Sigmoid colon (tissue), 7 donors: Measurements from ENCODE around the gene BRPF3. TPM values are rescaled to one million over a fixed set of nuclear protein-coding genes. Genes with fewer than 3 reads are reported as not detected.

ENCODE experiments used
- DNase-seq: peaks from one replicate; pipeline ENCODE4 v3.0.0-alpha.2; 2019
- H3K27ac ChIP-seq, 4 donors: fragments of 200-600 bp; sonication (generic); one replicate each; pipeline ENCODE4 v1.5.1; 2016 to 2019; ENCODE audit warnings: mild to moderate bottlenecking in 1 of 4
- H3K27me3 ChIP-seq, 3 donors: fragments of 200-600 bp; sonication (generic); one replicate each; pipeline ENCODE4 v1.5.1; 2019; ENCODE audit warnings: mild to moderate bottlenecking in 1 of 3
- H3K36me3 ChIP-seq, 4 donors: fragments of 200-600 bp; sonication (generic); one replicate each; pipeline ENCODE4 v1.5.1; 2016 to 2019
- H3K4me1 ChIP-seq, 4 donors: fragments of 200-600 bp; sonication (generic); one replicate each; pipeline ENCODE4 v1.5.1; 2017 to 2019
- H3K4me3 ChIP-seq, 4 donors: fragments of 200-600 bp; sonication (generic); one replicate each; pipeline ENCODE4 v1.5.1; 2017 to 2019; ENCODE audit warnings: mild to moderate bottlenecking in 2 of 4, moderate library complexity in 1 of 4
- H3K9me3 ChIP-seq, 4 donors: fragments of 200-600 bp in 3 of 4; sonication (generic) in 3 of 4; one replicate each; pipeline versions ENCODE4 v1.5.1 to v1.6.1; 2013 to 2019
- CTCF ChIP-seq, 4 experiments: fragments of 450-650 bp in 3 of 4; fragments of 200-600 bp in 1 of 4; IDR thresholded peaks; one replicate each; pipeline ENCODE4 v1.5.1; 2016 to 2019; ENCODE audit warnings: antibody characterized with exemption in 4 of 4, mild to moderate bottlenecking in 3 of 4, moderate library complexity in 2 of 4
- EP300 ChIP-seq, 4 donors: sonication (generic); formaldehyde crosslinking; IDR thresholded peaks; one replicate each; pipeline ENCODE4 v1.6.1; 2017; ENCODE audit warnings: antibody characterized with exemption in 4 of 4
- POLR2A ChIP-seq, 2 donors: fragments of 450-650 bp; IDR thresholded peaks; one replicate each; pipeline ENCODE4 v1.6.1; 2016; ENCODE audit warnings: antibody characterized with exemption in 2 of 2, mild to moderate bottlenecking in 2 of 2, moderate library complexity in 2 of 2
- POLR2AphosphoS5 ChIP-seq, 4 donors: sonication (generic); formaldehyde crosslinking; IDR thresholded peaks; one replicate each; pipeline ENCODE4 v1.6.1; 2017; ENCODE audit warnings: antibody characterized with exemption in 4 of 4
- WGBS, 2 donors: extraction: QIAGEN DNeasy Blood & Tissue Kit; methylation state at CpG; one replicate each; pipeline ENCODE4 v1.1.7; 2013; 5-methylcytosine and 5-hydroxymethylcytosine counted together
- intact Hi-C: fragments of 100-400 bp; cut with DNase I; formaldehyde crosslinking; loops from one replicate; pipeline ENCODE4 v1.15.1; 2023
- polyA plus RNA-seq, 3 donors: library from polyadenylated mRNA; stranded (reverse); fragments of 200-250 nt; gene quantifications; one replicate each; pipeline ENCODE4 v1.2.3, GENCODE V29; 2013
- total RNA-seq, 4 donors: library from RNA; depleted of rRNA; stranded (reverse); fragments of >200 nt; gene quantifications; one replicate each; pipeline ENCODE4 v1.1.0, GENCODE V29; 2016
- donor health status: healthy with polysubstance abuse.
- donor health status: Bipolar disorder and iron deficiency.
- donor health status: healthy.

Gene BRPF3
- total and polyA plus RNA-seq, 7 donors = 11.2 to 41.8 (median 26.9) TPM

GRCh38 chr6:36246506-36247268 is 50.1 kb downstream of the BRPF3 start:
- DNase-seq = no peak
- H3K27me3 ChIP-seq = no peaks in the 10 kb centered on the region
- TF ChIP-seq POLR2AphosphoS5 (IDR thresholded peaks at IDR 0.05) = no peak
- no peak for TF ChIP-seq EP300 (IDR thresholded peaks at IDR 0.05)
- TF ChIP-seq POLR2A (IDR thresholded peaks at IDR 0.05) = no peak
- TF ChIP-seq CTCF (IDR thresholded peaks at IDR 0.05) = no peak
- no peaks in the 10 kb centered on the region for H3K9me3 ChIP-seq
- H3K27ac ChIP-seq = no peak overlapping the region
- H3K36me3 ChIP-seq = no peaks in the 10 kb centered on the region
- no peak overlapping the region for H3K4me3 ChIP-seq
- H3K4me1 ChIP-seq = no peaks in the 10 kb centered on the region
- intact Hi-C loops = no loop called here
- 91 to 95% methylated on average over 22 of the region's 22 CpGs for WGBS, 2 donors

- H3K27ac ChIP-seq = no peak overlapping the region
- no peaks in the 10 kb centered on the region for H3K4me1 ChIP-seq
- H3K9me3 ChIP-seq = no peaks in the 10 kb centered on the region
- H3K27me3 ChIP-seq = no peaks in the 10 kb centered on the region
- TF ChIP-seq POLR2AphosphoS5 (IDR thresholded peaks at IDR 0.05) = no peak
- no peak for TF ChIP-seq POLR2A (IDR thresholded peaks at IDR 0.05)
- TF ChIP-seq CTCF (IDR thresholded peaks at IDR 0.05) = no peak
- no peak for TF ChIP-seq EP300 (IDR thresholded peaks at IDR 0.05)
- 33 to 77% methylated on average over 6 of the region's 6 CpGs for WGBS, 2 donors
- intact Hi-C loops = no loop called here
- no peak overlapping the region for H3K4me3 ChIP-seq
- no peaks in the 10 kb centered on the region for H3K36me3 ChIP-seq
- DNase-seq = no peak
Observed at GRCh38 chr6:36247693-36248092, 51.1 kb downstream of the BRPF3 start.

GRCh38 chr6:36248980-36249379 is 52.4 kb downstream of the BRPF3 start:
- WGBS, 2 donors = 77 to 87% methylated on average over 1 of the region's 1 CpG
- Histone ChIP-seq H3K27me3 (no peaks in the 10 kb centered on the region), H3K4me1 (no peaks in the 10 kb centered on the region), H3K36me3 (no peaks in the 10 kb centered on the region), H3K27ac (no peak overlapping the region), H3K4me3 (no peak overlapping the region), H3K9me3 (no peaks in the 10 kb centered on the region)
- intact Hi-C loops = no loop called here
- no peak for DNase-seq
- no peak for TF ChIP-seq CTCF (IDR thresholded peaks at IDR 0.05)
- TF ChIP-seq POLR2AphosphoS5 (IDR thresholded peaks at IDR 0.05) = no peak
- no peak for TF ChIP-seq POLR2A (IDR thresholded peaks at IDR 0.05)
- no peak for TF ChIP-seq EP300 (IDR thresholded peaks at IDR 0.05)

GRCh38 chr6:36249536-36249935 is 53.0 kb downstream of the BRPF3 start:
- Histone ChIP-seq H3K4me3 (no peak overlapping the region), H3K27ac (no peak overlapping the region), H3K4me1 (no peaks in the 10 kb centered on the region), H3K9me3 (no peaks in the 10 kb centered on the region), H3K27me3 (no peaks in the 10 kb centered on the region), H3K36me3 (no peaks in the 10 kb centered on the region)
- no peak for TF ChIP-seq POLR2A (IDR thresholded peaks at IDR 0.05)
- TF ChIP-seq POLR2AphosphoS5 (IDR thresholded peaks at IDR 0.05) = no peak
- no peak for TF ChIP-seq CTCF (IDR thresholded peaks at IDR 0.05)
- no peak for TF ChIP-seq EP300 (IDR thresholded peaks at IDR 0.05)
- whole genome bisulfite sequencing, 2 donors = 86 to 92% methylated on average over 5 of the region's 5 CpGs
- no peak for DNase-seq
- intact Hi-C loops = no loop called here

- Histone ChIP-seq H3K9me3 (peaks cover 0 to 2% (median 0%) of the 10 kb centered on the region in 4 donors), H3K4me3 (no peak overlapping the region), H3K36me3 (no peaks in the 10 kb centered on the region), H3K27me3 (no peaks in the 10 kb centered on the region), H3K27ac (no peak overlapping the region), H3K4me1 (no peaks in the 10 kb centered on the region)
- intact Hi-C loops = no loop called here
- no peak for DNase-seq
- TF ChIP-seq POLR2AphosphoS5 (IDR thresholded peaks at IDR 0.05) (no peak), EP300 (IDR thresholded peaks at IDR 0.05) (no peak), CTCF (IDR thresholded peaks at IDR 0.05) (no peak), POLR2A (IDR thresholded peaks at IDR 0.05) (no peak)
- WGBS, 2 donors = 95 to 96% methylated on average over 2 of the region's 2 CpGs
Observed at GRCh38 chr6:36252005-36252404, 55.5 kb downstream of the BRPF3 start.
